ENCODE measurements around the gene RANGAP1. TPM values are rescaled to one million over a fixed set of nuclear protein-coding genes. Genes with fewer than 3 reads are reported as not detected.

RANGAP1 gene
- total and polyA plus RNA-seq, 2 of the 4 experiments (the other 2 are of a cell fraction): 71.2 to 148 TPM

- Histone ChIP-seq H3K4me2 (ENCODE audit: low read depth, low read length) (no peak overlapping the region; the same call in 1 of the 2 replicates), H3K27me3 (ENCODE audit: control insufficient read depth, insufficient read depth, low read length) (no peaks in the 10 kb centered on the region), H3K36me3 (ENCODE audit: control insufficient read depth, insufficient read depth, low read length) (peaks cover 17% of the 10 kb centered on the region), H3K9me1 (ENCODE audit: insufficient read depth, low read length) (peaks cover 19% of the 10 kb centered on the region), H2AFZ (replicated peaks; ENCODE audit: low read length, poor library complexity) (no peak overlapping the region), H3K23ac (ENCODE audit: low read depth, low read length) (no peak overlapping the region), H3K4me3 (ENCODE audit: insufficient read depth, low read depth, low read length) (no peak overlapping the region), H4K91ac (ENCODE audit: insufficient read depth, low read depth, low read length) (no peak overlapping the region), H3K56ac (ENCODE audit: extremely low read depth, insufficient read depth, low read length) (no peak overlapping the region), H3K4ac (ENCODE audit: low read depth, low read length) (no peak overlapping the region), H3K14ac (replicated peaks; ENCODE audit: low read depth, low read length) (no peak overlapping the region), H2BK5ac (ENCODE audit: low read depth, low read length, poor library complexity, severe bottlenecking) (no peak overlapping the region), H2BK20ac (ENCODE audit: low read depth, low read length) (no peak overlapping the region), H3K9ac (ENCODE audit: low read depth, low read length) (no peak overlapping the region), H3K79me1 (ENCODE audit: low read depth in 1 of 2, low read length in 2 of 2) (peaks cover 7 to 33% of the 10 kb centered on the region in 2 experiments; a peak in 2 of 4 replicates), H4K8ac (ENCODE audit: low read depth in 2 of 2, low read length in 2 of 2) (no peak overlapping the region), H2BK120ac (ENCODE audit: low read depth, low read length) (no peak overlapping the region), H4K5ac (ENCODE audit: low read depth, low read length) (no peak overlapping the region), H2BK15ac (ENCODE audit: low read depth, low read length) (no peak overlapping the region), H4K20me1 (ENCODE audit: insufficient read depth, low read length) (no peaks in the 10 kb centered on the region), H2AK5ac (ENCODE audit: low read depth, low read length) (no peak overlapping the region), H2AK9ac (replicated peaks; ENCODE audit: low read depth, low read length, poor library complexity) (no peak overlapping the region), H3K27ac (ENCODE audit: insufficient read depth, low read length) (no peak overlapping the region), H3K9me3 (ENCODE audit: control insufficient read depth, insufficient read depth, low read length) (no peaks in the 10 kb centered on the region), H3K18ac (ENCODE audit: low read depth, low read length) (no peak overlapping the region), H3K4me1 (ENCODE audit: control insufficient read depth, insufficient read depth, low read length) (peaks cover 18% of the 10 kb centered on the region)
- WGBS, 2 experiments (ENCODE audit: extremely low coverage in 2 of 2, insufficient read length in 1 of 2): 100% methylated on average over 3 of the region's 10 CpGs; no CpG with 5 or more reads in 1 of the 2 experiments
- TF ChIP-seq FOS (IDR thresholded peaks at IDR 0.05; ENCODE audit: low read depth, low read length) (no peak), NFE2L2 (IDR thresholded peaks at IDR 0.05; ENCODE audit: low read depth, low read length) (no peak), MAZ (IDR thresholded peaks at IDR 0.05; ENCODE audit: borderline replicate concordance, low read depth, low read length) (no peak), RFX5 (IDR thresholded peaks at IDR 0.05; ENCODE audit: low read depth, low read length) (no peak), ELK1 (IDR thresholded peaks at IDR 0.05; ENCODE audit: borderline replicate concordance, low read depth, low read length) (no peak)
- no TSS peak for BruUV-seq (replicated peaks)
- dilution Hi-C loops (cut with HindIII; ENCODE audit: low sequenced_read_pairs, unreplicated experiment) (no loop called here), in situ Hi-C loops (cut with MboI; ENCODE audit: low sequenced_read_pairs) (no loop called here), intact Hi-C loops (cut with micrococcal nuclease) (no loop called here)
- ChIA-PET CTCF (no interaction called here), POLR2A (ENCODE audit: unreplicated experiment) (interaction anchor here (0.6 kb wide), 1 partner anchor 166 kb away, joined by 3 read pairs; no protein-coding TSS in a partner anchor)
- ATAC-seq (ENCODE audit: low read depth): no peak
- DNase-seq: no peak
Measured at GRCh38 chr22:41215409-41215808, 70.6 kb downstream of the RANGAP1 start.
